IMR-90 (cell line): ENCODE measurements around the gene PPP2R5A.

Source experiments
- CEBPB ChIP-seq: IDR thresholded peaks from 2 replicates; pipeline ENCODE4 v1.6.1; 2012; ENCODE audit warnings: low read depth, low read length, improper control_type of control experiment
- RCOR1 ChIP-seq: IDR thresholded peaks from 2 replicates; pipeline ENCODE4 v1.6.1; 2012; ENCODE audit warnings: mild to moderate bottlenecking, low read length, improper control_type of control experiment; ENCODE audit not compliant: insufficient replicate concordance
- TF ChIP-seq, protein P1 (sequence below): conservative IDR thresholded peaks from 2 replicates; pipeline ENCODE4 v1.5.1; 2012; ENCODE audit warnings: mild to moderate bottlenecking, low read depth, low read length, improper control_type of control experiment

DNA sequence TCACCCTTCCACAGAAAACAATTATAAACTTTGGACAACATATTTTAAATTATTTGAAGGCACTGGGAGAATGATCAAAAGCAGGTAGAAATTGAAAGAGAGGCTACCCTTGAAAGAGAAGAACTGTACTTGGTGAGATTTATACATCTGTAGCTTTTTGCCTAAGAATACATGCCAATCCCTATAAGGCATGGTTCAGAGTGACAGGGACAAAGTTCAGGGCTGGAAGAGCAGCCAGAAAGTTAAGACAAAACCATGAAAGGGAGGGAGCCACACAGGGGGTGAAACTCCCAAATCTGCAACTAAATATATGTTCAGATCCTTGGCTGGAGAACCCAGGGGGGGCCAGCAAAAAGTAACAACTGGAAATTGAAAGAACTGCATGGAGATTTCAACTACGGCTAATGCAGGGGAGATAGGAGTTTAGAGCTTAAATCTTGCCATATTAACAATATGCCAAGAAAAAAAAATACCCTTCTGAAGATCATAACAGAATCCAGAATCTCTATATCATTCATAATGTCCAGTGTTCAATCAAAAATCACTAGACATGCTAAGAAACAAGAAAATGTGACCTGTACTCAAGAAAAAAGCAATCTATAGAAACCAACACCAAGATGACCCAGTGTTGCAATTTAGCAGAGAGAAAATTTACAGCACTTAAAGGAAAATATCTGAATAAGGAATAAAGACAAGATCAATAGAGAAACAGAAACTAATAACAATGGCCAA is 103.9 kb downstream of the PPP2R5A start:
- TF ChIP-seq, protein P1, sequence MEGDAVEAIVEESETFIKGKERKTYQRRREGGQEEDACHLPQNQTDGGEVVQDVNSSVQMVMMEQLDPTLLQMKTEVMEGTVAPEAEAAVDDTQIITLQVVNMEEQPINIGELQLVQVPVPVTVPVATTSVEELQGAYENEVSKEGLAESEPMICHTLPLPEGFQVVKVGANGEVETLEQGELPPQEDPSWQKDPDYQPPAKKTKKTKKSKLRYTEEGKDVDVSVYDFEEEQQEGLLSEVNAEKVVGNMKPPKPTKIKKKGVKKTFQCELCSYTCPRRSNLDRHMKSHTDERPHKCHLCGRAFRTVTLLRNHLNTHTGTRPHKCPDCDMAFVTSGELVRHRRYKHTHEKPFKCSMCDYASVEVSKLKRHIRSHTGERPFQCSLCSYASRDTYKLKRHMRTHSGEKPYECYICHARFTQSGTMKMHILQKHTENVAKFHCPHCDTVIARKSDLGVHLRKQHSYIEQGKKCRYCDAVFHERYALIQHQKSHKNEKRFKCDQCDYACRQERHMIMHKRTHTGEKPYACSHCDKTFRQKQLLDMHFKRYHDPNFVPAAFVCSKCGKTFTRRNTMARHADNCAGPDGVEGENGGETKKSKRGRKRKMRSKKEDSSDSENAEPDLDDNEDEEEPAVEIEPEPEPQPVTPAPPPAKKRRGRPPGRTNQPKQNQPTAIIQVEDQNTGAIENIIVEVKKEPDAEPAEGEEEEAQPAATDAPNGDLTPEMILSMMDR: no peak
- TF ChIP-seq CEBPB (no peak), RCOR1 (no peak)
